Transverse colon (tissue), 4 donors: ENCODE data around the gene ZFAND2B. TPM values are rescaled to one million over a fixed set of nuclear protein-coding genes. Genes with fewer than 3 reads are reported as not detected.
A peak's percentile ranks its signal among the peaks of the same experiment; 100 is the strongest.

ENCODE experiments used
- DNase-seq: peaks from one replicate; pipeline ENCODE4 v3.0.0-alpha.2; 2019
- H3K27ac ChIP-seq, 4 donors: fragments of 200-600 bp; sonication (generic); 2 replicates each; pipeline ENCODE4 v1.5.1; 2016 to 2018; ENCODE audit warnings: inconsistent platforms in 4 of 4
- H3K27me3 ChIP-seq: fragments of 200-600 bp; sonication (generic); 2 replicates; pipeline ENCODE4 v1.5.1; 2017; ENCODE audit warnings: inconsistent platforms
- H3K36me3 ChIP-seq, 4 donors: fragments of 200-600 bp; sonication (generic); 2 replicates each; pipeline ENCODE4 v1.5.1; 2017 to 2019; ENCODE audit warnings: inconsistent platforms in 4 of 4
- H3K4me1 ChIP-seq, 4 donors: fragments of 200-600 bp; sonication (generic); 2 replicates each; pipeline ENCODE4 v1.5.1; 2017 to 2020; ENCODE audit warnings: inconsistent platforms in 4 of 4
- H3K4me3 ChIP-seq, 4 donors: fragments of 200-600 bp; sonication (generic); 1 replicate in 1 of 4; 2 replicates in 3 of 4; pipeline versions ENCODE4 v1.5.1 to v1.6.1; 2017 to 2019; ENCODE audit warnings: inconsistent platforms in 4 of 4
- H3K9me3 ChIP-seq, 2 donors: fragments of 200-600 bp; sonication (generic); 2 replicates each; pipeline ENCODE4 v1.5.1; 2017 to 2019; ENCODE audit warnings: inconsistent platforms in 2 of 2
- EP300 ChIP-seq: sonication (generic); formaldehyde crosslinking; IDR thresholded peaks from one replicate; pipeline ENCODE4 v1.6.1; 2017; ENCODE audit warnings: antibody characterized with exemption, low read depth
- POLR2A ChIP-seq: fragments of 450-650 bp; IDR thresholded peaks from one replicate; pipeline ENCODE4 v1.6.1; 2016; ENCODE audit warnings: antibody characterized with exemption, mild to moderate bottlenecking, moderate library complexity
- POLR2AphosphoS5 ChIP-seq, 3 donors: sonication (generic); formaldehyde crosslinking; IDR thresholded peaks; one replicate each; pipeline ENCODE4 v1.6.1; 2016; ENCODE audit warnings: antibody characterized with exemption in 3 of 3
- WGBS, 2 donors: methylation state at CpG; one replicate each; pipeline ENCODE4 v1.1.5; 2018; ENCODE audit warnings: low coverage in 1 of 2; 5-methylcytosine and 5-hydroxymethylcytosine counted together
- in situ Hi-C, 4 donors: fragments of 200-750 bp; cut with MboI; loops; one replicate each; pipeline versions ENCODE4 v1.15.0 to v1.15.1; 2017; ENCODE audit warnings: low sequenced_read_pairs in 3 of 4, low pct_ligation_motif_present in 1 of 4, low pct_unique_long_range_greater_than_20kb in 1 of 4
- intact Hi-C: fragments of 100-400 bp; cut with DNase I; formaldehyde crosslinking; loops from one replicate; pipeline ENCODE4 v1.15.1; 2023; ENCODE audit warnings: low total_unique reads
- total RNA-seq, 4 donors: library from RNA; depleted of rRNA; stranded (reverse); fragments of >200 nt; gene quantifications; one replicate each; pipeline ENCODE4 v1.1.0, GENCODE V29; 2016
- TF ChIP-seq, protein P1 (sequence below), 5 experiments: fragments of 200-600 bp in 3 of 5; fragments of 450-650 bp in 2 of 5; sonication (generic) in 3 of 5; IDR thresholded peaks; 1 replicate in 2 of 5; 2 replicates in 3 of 5; pipeline ENCODE4 v1.5.1; 2016 to 2017; ENCODE audit warnings: antibody characterized with exemption in 5 of 5, inconsistent platforms in 3 of 5, mild to moderate bottlenecking in 2 of 5, moderate library complexity in 1 of 5

ZFAND2B gene
- total RNA-seq, 4 donors from 2014 or later: 90.2 to 156 (median 119) TPM

DNA sequence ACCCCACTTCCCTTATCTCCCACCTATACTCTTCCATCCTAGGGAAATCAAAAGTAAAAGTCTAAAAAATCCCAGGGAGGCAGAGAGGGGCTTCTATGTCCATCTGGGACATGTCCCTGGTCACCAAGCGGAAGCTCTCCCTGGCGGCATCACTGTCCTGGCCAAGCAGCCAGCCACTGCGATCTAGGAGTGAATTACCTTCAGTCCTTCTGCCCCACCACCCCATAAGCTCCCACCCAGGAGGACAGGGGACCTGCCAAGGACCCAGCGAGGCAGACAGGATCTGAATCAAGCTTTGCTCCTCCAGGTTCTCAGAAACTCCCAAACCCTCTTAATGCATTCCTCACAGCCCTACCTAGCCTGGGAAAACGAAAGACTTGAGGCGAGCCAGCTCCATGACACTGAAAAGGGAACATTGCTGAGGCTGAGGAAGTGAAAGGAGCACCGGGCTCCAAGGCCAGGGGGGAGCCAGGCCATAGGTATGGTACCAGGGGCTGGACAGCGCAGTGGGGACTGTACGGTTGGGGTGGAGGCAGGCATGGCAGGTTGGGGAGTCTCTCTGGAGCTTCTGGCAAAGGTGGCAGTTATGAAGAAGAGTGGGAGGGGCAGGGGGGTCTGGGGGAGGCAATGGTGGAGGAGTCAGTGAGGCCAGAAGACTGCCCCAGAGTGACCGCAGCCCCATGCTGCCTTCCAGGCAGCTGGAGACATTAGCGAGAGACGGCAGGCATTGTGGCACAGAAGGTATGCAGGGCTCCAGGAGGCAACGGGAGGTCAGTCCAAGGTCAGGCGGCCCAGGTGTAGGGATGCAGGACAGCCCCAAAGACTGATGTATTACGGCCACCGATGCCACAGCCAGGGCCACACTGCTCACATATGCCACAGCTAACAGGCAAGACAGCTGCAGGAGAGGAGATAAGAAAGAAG is 34.1 kb upstream of the ZFAND2B start:
- no peaks in the 10 kb centered on the region for H3K9me3 ChIP-seq
- intact Hi-C loops: no loop called here
- no peak overlapping the region for H3K4me3 ChIP-seq
- no peak for DNase-seq
- TF ChIP-seq POLR2AphosphoS5 (IDR thresholded peaks at IDR 0.05) (no peak), POLR2A (no peak), EP300 (no peak)
- TF ChIP-seq, protein P1, sequence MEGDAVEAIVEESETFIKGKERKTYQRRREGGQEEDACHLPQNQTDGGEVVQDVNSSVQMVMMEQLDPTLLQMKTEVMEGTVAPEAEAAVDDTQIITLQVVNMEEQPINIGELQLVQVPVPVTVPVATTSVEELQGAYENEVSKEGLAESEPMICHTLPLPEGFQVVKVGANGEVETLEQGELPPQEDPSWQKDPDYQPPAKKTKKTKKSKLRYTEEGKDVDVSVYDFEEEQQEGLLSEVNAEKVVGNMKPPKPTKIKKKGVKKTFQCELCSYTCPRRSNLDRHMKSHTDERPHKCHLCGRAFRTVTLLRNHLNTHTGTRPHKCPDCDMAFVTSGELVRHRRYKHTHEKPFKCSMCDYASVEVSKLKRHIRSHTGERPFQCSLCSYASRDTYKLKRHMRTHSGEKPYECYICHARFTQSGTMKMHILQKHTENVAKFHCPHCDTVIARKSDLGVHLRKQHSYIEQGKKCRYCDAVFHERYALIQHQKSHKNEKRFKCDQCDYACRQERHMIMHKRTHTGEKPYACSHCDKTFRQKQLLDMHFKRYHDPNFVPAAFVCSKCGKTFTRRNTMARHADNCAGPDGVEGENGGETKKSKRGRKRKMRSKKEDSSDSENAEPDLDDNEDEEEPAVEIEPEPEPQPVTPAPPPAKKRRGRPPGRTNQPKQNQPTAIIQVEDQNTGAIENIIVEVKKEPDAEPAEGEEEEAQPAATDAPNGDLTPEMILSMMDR (IDR thresholded peaks at IDR 0.05): no peak
- WGBS, 2 donors: 88 to 90% methylated on average over 2 to 16 of the region's 16 CpGs
- in situ Hi-C loops: loop anchor here in 3 of 4 donors (5.0 to 25.0 kb wide), 3 partner anchors 35 to 122 kb away; partner anchors contain the start of genes DNAJB2 (in 1 of the 3) and ZFAND2B (in 1 of the 3)
- peak overlapping the region in 2 of 4 donors; percentile 65 to 79 for H3K27ac ChIP-seq
- H3K27me3 ChIP-seq: no peaks in the 10 kb centered on the region
- peaks cover 0 to 25% (median 7%) of the 10 kb centered on the region in 4 donors for H3K36me3 ChIP-seq
- H3K4me1 ChIP-seq: peaks cover 5 to 36% (median 14%) of the 10 kb centered on the region in 4 donors

DNA sequence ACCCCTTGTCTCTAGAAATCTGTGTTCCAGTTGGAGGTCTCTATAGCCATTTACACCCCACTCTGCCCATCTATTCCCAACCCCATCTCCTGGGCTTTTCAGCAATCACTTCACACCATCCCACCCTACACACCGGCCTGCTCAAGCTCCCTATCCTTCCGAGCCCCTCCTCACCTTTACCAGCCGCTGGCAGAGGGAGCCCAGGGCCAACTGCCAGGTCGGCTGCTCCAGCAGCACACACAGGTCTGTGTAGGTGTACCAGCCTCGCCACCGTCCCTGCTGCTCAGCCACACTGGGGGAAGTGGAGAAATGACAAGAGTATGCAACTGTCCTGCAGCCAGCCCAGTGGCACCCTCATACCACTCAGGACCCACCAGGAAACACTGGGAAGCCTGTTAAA is 33.4 kb upstream of the ZFAND2B start:
- no peak for DNase-seq
- Histone ChIP-seq H3K36me3 (peaks cover 0 to 25% (median 7%) of the 10 kb centered on the region in 4 donors), H3K27ac (no peak overlapping the region), H3K9me3 (no peaks in the 10 kb centered on the region), H3K4me3 (no peak overlapping the region), H3K27me3 (no peaks in the 10 kb centered on the region), H3K4me1 (peaks cover 5 to 36% (median 14%) of the 10 kb centered on the region in 4 donors)
- TF ChIP-seq POLR2AphosphoS5 (IDR thresholded peaks at IDR 0.05): no peak
- TF ChIP-seq EP300: no peak
- TF ChIP-seq POLR2A: no peak
- 92% methylated on average over 6 of the region's 6 CpGs; no CpG with 5 or more reads in 1 of the 2 donors for WGBS, 2 donors
- in situ Hi-C loops (loop anchor here in 3 of 4 donors (5.0 to 25.0 kb wide), 3 partner anchors 34 to 122 kb away; partner anchors contain the start of genes DNAJB2 (in 1 of the 3) and ZFAND2B (in 1 of the 3)), intact Hi-C loops (no loop called here)

DNA sequence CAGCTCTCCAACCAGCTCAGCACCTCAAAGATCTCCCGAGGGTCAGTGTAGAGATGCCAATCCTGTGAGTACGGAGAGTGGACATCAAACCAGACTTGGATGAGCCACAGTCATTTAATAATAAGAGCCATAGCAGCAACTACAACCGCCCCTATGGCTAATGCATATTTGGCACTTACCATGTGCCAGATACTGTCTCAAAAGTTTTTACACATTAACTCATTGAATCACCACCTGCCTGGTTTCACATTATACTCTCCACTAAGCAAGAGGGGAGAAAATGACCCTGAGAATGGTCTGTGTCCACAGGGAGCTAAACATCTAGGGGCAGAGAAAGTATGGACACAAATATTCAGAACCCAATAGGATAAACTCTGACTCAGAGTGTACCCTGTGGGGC is 32.4 kb upstream of the ZFAND2B start:
- no peaks in the 10 kb centered on the region for H3K9me3 ChIP-seq
- WGBS, 2 donors: 85% methylated on average over 3 of the region's 3 CpGs; no CpG with 5 or more reads in 1 of the 2 donors
- H3K27me3 ChIP-seq: no peaks in the 10 kb centered on the region
- no peak for DNase-seq
- H3K27ac ChIP-seq: no peak overlapping the region
- in situ Hi-C loops (loop anchor here in 3 of 4 donors (5.0 to 25.0 kb wide), 3 partner anchors 33 to 121 kb away; partner anchors contain the start of genes DNAJB2 (in 1 of the 3) and ZFAND2B (in 1 of the 3)), intact Hi-C loops (no loop called here)
- H3K36me3 ChIP-seq: peaks cover 0 to 25% (median 7%) of the 10 kb centered on the region in 4 donors
- no peak overlapping the region for H3K4me3 ChIP-seq
- H3K4me1 ChIP-seq: peaks cover 10 to 42% (median 20%) of the 10 kb centered on the region in 4 donors
- TF ChIP-seq POLR2A (no peak), EP300 (no peak), POLR2AphosphoS5 (IDR thresholded peaks at IDR 0.05) (no peak)
- TF ChIP-seq, protein P1 (IDR thresholded peaks at IDR 0.05): no peak

DNA sequence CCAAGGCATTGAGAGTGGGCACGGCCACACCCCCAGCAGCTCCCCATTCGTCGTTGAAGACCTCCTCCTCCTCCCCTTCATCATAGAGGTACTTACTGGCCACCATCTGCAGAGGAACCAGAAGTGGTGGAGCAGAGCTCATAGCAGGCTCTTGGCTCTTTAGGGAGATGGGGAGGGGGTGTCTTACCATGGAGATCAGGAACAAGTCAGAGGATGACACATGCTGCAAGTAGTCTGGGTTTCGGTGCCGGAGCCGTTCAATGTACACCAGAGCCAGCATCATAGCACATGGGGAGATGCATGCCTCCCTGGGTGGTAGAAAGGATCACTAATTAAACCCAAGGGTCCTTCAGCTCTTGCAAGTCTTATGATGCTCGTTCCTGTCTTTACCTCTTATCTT is 31.8 kb upstream of the ZFAND2B start:
- Histone ChIP-seq H3K9me3 (no peaks in the 10 kb centered on the region), H3K27me3 (no peaks in the 10 kb centered on the region), H3K27ac (no peak overlapping the region), H3K4me3 (no peak overlapping the region), H3K4me1 (peaks cover 14 to 49% (median 25%) of the 10 kb centered on the region in 4 donors), H3K36me3 (peaks cover 0 to 25% (median 8%) of the 10 kb centered on the region in 4 donors)
- intact Hi-C loops: no loop called here
- TF ChIP-seq, protein P1 (IDR thresholded peaks at IDR 0.05): no peak
- TF ChIP-seq EP300 (no peak), POLR2A (no peak), POLR2AphosphoS5 (IDR thresholded peaks at IDR 0.05) (no peak)
- in situ Hi-C loops: loop anchor here in 3 of 4 donors (5.0 to 25.0 kb wide), 3 partner anchors 32 to 120 kb away; partner anchors contain the start of genes DNAJB2 (in 1 of the 3) and ZFAND2B (in 1 of the 3)
- 83% methylated on average over 7 of the region's 7 CpGs; no CpG with 5 or more reads in 1 of the 2 donors for WGBS, 2 donors
- DNase-seq: no peak
